ENCODE measurements around the gene ITGA4.

ITGA4 gene

GRCh38 chr2:181574321-181574720 is 117.1 kb downstream of the ITGA4 start:
- no peak for DNase-seq (ENCODE audit: low spot score)

DNA sequence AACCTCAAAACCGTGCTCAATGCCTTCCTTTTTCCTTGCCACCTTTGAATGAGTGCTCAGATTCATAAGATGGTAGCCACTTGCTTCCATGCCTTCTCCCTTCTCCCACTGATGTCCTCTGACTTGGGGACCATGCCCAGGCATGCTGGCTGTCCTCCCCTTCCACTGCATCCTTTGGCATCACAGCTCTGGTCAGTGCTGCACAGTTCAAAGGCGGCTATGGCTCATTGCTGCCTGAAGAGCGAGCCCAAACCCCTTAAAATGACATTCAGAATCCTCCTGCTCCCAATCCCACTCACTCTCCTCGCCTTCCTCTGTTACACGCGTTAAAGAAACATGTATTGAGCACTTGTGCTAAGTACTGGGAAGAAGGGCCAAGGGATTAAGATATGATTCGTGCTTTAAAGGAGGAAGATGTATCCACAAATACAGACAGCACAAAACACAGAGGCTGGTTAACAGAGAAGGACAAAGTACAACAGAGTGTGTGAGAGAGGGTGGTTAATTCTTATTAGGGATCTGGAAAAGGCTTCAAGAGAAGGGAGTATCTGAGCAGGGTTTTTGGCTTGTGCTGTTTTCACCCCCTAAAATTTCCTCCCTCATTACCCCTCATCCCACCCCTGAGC is 118.0 kb downstream of the ITGA4 start:
- no peak for DNase-seq (ENCODE audit: low spot score)

- no peak for DNase-seq (ENCODE audit: low spot score)
Measured at GRCh38 chr2:181575650-181576025, 118.5 kb downstream of the ITGA4 start.

DNA sequence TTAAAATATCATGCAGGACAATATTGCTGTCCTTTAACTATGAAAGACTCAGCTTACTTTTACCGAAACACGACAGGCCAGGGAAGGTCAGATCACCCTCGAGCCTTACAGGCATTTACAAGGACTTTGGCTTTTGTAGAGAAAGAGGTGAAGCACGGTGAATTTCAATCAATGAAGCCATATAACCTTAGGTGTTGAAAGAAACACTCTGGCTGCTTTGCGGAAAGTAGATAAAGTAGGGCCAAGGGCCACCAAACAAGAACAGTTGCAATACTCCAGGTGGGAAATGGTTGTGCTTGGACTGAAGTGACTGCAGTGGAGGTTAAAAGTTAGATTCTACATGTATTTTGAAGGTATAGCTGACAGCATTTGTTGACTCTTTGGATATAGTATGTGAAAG is 119.2 kb downstream of the ITGA4 start:
- no peak for DNase-seq (ENCODE audit: low spot score)

- no peak for DNase-seq (ENCODE audit: low spot score)
Measured at GRCh38 chr2:181578829-181579228, 121.6 kb downstream of the ITGA4 start.

DNA sequence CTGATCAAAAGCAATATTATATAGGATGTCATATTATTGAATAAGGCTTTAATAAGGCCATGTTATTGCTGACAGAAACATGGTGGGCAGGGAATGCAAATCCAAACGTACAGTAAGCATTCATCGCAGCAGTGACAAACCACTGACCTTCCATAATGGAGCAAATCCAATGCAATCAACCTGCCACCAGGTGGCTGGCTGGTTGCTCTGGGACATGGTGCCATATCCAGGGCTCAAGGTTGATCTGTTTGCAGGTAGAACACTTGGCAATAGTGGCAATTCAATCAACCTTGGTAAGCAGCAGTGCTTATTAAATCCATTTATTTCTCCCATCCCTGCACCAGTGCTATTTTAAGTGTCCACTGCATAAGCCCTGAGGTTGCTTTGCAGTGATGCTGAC is 124.3 kb downstream of the ITGA4 start:
- DNase-seq (ENCODE audit: low spot score): no peak

DNA sequence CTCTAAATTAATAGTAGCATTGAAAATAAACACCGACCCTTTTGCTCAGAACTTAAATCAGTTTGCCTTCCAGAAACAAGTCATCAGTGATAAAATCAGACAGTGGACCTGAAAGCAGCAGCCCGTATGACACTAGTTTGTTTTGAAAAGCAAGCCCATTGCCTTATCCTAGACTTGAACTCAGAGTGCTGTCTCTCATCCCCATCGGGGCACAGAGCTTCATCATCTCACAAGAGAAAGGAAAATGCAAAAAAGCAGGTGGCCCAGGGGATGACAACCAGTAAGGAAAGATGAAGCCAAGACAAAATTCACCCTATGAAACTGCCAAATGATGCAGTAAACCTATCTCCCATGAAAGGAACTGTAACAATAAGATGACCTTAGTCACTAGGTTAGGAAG is 128.5 kb downstream of the ITGA4 start:
- DNase-seq (ENCODE audit: low spot score): no peak

Data from Ammon's horn (tissue), 1 donor.